Measurements from ENCODE around the gene MROH2A.

Gene MROH2A

DNA sequence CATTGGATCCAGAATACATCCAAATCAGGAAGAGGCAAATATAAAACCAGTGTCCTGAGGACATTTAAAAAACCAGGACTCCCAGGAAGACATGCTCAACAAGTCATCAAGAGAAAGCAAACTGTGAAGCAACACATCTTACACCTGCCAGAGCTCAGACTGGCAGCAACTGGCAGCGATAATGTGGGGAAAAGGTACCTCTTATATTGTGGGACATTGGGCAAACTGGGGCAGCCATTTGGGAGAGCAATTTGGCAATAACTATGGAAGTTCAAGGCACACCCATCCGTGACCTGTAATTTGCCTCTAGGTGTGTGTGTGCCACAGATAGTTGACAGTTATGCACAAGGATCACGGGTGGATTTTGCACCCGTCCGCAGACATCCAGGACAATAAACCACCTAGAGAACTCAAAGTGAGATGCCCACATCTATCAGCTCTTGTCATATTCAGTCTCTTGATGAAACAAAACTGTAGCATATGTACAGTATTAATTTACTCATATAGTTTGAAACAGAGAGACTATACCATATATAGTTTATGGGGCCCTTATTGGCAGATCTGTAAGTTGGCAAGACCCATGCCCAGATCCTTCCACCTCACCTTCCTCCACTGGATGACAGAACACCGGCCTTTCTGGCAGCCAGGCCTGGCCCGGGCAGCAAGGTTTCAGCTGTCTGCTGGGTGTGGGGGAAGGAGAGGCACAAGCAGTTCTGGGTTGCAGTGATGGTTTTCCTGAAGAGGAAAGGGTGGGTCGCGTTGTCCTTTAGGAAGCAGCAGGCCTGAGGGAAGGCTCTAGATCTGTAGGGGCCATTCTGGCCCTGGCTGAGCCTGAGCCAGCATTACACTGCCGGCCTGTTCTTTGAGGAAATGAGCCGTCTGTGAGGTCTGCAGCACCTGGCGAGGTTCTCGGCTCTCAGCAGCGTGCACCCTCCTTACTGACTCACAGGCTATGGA lies 57.4 kb downstream of the MROH2A start:
- no peak for DNase-seq (ENCODE audit: low read depth, low spot score)

DNA sequence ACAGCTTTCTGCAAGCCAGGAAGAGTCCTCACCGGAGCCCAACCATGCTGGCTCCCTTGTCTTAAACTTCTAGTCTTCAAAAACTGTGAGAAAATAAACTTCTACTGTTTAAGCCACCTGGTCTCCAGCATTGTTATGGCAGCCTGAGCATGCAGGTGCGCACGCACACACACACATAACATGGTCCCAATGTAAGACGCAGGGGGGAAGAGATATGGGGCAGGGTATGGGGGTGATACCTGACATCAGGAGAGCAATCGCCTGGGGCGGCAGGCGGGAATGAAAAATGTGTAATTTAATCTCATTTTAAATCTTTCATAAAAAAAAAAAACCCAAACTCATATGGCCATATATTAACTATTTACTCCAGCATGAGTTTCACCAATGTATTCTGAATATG lies 58.2 kb downstream of the MROH2A start:
- DNase-seq (ENCODE audit: low read depth, low spot score): no peak

DNA sequence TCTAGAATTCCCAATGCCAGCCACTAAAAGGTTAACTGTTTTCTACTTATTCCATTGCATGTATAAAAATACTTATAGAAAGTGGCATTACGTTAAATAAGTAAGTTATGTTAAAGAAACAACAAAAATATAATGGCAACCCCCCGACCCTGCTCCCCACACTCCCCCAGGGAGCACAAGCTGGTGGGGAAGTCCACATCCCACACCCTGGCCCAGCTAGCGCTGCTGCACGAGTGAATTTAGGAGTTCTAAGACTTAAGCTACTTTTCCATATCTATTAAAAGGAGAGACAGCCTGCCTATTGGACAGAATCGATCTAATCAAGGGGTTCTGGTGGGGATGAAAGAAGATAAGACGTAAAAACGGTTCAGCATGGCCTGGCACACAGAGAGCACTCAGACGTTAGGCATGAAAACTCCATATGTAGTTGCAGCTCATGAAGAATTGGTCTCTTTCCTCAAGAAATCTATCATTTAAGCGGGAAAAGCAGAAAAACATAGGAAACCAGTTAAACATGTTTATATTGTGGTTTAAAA lies 59.6 kb downstream of the MROH2A start:
- DNase-seq (ENCODE audit: low read depth, low spot score): no peak

DNA sequence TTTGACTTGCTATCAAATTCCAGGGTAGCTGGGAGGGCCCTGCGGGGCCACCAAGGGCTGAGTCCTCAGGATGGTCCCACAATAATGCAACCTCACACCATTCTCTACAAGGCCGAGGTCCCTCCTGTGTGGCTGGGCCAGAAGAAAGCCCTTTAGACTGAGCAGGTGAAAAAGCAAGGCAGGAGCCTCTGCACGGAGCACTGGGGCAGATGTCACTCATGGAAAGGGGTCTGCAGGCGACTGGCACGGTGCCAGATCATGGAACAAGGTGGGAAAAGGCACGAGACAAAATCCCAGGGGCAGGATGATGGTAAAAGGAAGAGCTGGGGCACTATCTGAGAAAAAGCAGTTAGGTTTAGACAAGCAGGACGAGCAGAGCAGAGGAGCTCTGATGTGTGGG lies 60.1 kb downstream of the MROH2A start:
- DNase-seq (ENCODE audit: low read depth, low spot score): no peak

DNA sequence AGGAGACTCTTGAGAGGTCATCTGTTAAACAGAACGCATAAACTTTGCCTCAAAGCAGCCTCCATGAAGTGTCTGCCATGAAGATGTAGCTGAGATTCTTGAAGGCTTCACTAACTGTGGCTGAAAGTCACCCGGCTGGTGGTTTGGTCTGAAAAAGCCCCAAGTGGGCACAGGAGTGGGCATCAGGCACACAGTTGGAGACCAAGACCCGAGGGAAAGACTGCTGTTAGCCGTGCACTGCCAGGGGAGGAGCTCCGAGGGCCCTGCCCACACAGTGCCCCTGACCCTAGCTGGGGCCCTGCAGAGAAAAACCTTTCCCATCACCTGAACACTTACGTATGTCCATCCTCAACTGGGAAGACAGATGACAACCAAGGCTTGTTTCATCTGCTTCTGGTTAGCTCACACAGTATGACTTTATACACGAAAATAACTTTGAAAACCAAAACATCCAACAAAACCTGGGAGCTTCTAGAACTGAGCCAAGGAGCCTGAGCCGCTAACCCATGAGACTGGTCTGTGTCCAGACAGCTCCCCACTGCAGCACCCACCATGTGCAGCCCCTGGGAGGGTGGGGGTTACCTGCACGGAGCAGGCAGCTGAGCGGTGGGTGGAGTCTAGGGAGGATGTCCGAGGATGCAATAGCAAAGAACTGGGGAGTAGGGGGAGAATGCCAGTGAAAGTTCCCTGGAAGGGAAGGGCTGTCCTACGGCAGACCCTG lies 60.8 kb downstream of the MROH2A start:
- DNase-seq (ENCODE audit: low read depth, low spot score): no peak

DNA sequence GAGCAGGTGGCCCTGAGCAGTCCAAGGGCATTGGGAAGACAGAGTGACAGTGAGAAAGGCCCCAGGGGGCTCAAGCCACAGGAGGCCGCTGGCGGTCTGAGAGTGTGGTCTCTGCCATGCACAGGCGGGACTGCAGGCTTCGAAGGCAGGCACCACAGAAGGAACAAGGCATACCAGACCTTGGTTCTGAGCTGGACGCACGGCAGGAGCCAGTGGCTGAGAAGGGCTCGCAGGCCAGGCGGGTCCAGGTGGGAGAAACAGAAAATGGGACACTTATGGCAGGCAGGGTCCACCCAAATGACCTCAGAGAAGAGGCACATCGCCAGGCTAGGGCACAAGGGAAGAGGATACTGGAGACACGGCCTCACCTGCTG lies 61.3 kb downstream of the MROH2A start:
- DNase-seq (ENCODE audit: low read depth, low spot score): no peak

DNA sequence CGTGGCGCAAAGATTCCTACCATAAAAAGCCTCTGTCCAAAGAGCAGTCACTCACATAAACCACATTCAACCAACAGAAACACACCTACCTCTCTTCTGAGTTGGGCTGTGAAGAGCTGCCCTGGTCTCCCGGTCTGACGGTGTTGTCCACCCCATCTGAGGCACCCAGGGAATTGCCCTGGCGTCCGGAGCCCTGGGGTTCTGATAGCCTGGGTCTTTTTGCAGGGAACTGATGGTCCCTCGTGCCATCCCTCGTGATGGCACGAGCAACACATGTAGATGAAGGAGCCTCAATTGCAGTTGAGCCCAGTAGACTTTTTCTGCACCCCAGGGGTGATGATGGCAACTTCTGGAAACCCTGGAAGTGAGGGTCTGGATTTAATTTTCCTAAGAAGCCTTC lies 62.4 kb downstream of the MROH2A start:
- DNase-seq (ENCODE audit: low read depth, low spot score): no peak

DNA sequence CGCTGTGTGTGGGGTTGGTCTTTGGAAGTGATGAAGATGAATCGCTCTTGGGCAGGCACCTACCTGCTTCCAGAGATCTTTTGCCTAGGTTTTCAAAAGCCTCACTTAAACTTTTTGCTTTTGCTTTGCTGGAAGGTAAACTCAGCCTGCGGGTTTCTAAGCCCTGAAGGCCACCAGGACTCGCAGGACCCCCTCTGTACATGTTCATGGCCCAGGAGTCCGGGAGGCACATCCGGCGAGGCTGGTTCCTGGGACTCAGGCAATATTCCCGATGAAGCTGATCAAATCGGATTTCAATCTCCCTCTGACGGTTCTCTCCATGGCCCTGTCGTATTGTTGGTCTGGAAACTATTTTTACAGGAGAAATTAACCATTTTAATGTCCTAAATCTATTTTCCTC lies 63.1 kb downstream of the MROH2A start:
- no peak for DNase-seq (ENCODE audit: low read depth, low spot score)

DNA sequence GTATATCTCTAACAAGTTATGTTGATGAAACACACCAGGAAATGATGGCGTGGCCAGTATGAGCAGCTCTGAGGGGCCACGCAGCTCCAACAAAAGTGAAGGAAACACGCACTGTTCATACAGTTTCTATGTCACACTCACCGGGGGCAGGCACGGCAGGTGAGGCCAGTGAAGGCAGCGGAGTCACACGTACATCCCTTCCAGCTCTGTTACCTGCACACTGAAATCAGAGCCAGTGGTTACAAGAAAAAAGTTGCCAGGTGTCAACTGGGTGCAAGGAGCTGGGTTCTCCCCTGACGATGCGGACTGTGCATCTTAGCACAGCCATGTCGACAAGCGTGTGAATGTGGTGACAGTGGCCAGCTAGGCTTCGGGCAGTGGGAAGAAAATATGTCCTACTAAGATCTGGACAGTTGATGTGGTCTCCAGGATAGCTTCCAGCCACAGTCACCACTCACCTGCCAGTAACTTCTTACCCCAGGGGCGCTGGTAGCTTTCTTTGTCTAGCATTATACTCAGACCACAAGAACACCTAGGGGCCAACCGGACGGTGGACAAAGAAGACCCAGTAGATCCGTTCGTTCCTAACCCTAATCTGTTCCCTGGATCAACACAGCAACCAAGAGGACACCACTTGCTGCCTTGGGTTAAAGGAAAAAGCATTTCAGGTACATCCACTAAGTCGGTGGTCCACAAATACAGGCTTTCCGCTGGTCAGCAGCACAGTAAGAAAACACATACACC lies 66.1 kb downstream of the MROH2A start:
- no peak for DNase-seq (ENCODE audit: low read depth, low spot score)

DNA sequence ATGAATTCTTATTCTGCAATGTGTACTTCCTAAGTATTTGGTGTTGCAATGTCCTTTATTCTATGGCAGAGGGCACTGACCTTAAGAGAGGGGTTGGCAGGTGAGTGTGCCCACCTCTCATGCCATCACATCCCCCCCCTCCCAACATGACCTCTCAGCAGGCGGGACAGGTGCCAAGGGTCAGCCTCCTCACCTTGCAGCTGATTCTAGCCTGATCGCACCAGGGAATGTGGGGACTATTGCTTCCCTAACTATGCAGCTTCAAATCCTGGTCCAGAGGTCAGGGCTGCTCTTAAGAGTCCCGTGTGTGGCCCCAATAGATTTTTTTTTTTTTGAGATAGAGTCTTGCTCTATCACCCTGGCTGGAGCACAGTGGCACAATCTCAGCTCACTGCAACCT lies 66.7 kb downstream of the MROH2A start:
- no peak for DNase-seq (ENCODE audit: low read depth, low spot score)

DNA sequence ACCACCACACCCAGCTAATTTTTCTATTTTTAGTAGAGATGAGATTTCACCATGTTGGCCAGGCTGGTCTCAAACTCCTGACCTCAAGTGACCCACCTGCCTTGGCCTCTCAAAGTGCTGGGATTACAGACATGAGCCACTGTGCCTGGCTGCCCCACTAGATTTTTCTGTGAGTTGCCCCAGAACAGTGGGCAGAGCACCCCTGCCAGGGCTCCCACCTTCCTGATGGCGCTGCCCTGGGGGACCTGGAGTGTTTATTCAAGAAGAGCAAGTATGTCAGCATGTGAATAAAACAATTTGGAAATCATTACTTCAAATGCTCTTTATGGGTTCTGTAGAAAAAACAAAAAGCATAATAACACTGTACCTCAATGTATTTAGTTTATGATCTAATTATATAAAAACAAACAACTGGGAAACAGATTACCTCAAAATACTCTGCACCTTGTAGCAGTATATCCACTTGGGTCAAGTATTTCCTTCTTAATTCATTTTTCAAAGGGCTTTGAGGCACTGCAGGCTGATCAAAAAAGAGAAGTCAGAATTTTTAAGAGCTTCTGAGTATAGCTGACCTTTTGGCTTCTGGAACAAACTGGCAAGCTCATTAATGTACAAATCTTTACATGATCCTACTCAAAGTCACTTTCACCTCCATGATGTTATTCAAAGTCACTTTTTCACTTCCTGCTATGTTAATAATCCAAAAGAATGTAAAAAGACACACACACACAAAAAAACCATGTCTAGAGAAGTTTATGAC lies 67.4 kb downstream of the MROH2A start:
- DNase-seq (ENCODE audit: low read depth, low spot score): no peak

DNA sequence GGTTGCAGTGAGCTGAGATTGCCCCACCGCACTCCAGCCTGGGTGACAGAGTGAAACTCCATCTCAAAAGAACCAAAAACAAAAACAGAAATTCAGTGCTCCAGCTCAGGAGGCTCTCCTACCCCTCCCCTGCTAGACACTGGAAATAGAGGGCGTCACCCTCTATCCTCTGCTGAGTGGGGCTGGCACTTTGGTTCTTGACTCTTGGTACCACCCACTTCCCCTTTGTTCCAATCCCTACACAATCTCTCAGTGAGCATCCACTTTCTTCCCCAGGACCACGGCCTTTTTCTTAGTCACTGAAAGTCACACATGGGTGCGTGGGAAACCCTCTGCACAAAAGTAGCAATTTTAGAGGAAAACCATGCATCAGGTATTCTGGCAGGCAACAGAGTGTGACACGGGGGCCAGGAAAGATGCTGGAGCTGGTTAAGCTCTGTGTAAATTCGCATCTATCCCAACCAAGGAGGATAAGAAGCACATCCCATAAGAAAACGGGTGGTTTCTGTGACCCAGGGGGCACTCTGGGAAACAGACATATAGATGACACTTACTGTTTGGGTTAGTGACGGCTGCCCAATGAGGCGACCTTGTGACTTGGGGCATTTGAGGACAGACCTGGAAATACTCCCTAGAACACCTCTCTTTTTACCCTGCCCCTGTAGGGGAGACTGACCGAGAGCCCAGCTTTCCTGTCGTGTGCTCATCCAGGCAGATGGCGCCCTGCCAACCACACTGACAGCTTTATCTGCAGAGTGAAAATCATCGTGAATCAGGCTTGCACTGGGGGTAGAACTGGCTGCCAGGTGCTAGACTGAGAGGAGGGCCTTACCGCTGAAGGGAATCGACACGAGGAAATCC lies 68.5 kb downstream of the MROH2A start:
- DNase-seq (ENCODE audit: low read depth, low spot score): no peak

DNA sequence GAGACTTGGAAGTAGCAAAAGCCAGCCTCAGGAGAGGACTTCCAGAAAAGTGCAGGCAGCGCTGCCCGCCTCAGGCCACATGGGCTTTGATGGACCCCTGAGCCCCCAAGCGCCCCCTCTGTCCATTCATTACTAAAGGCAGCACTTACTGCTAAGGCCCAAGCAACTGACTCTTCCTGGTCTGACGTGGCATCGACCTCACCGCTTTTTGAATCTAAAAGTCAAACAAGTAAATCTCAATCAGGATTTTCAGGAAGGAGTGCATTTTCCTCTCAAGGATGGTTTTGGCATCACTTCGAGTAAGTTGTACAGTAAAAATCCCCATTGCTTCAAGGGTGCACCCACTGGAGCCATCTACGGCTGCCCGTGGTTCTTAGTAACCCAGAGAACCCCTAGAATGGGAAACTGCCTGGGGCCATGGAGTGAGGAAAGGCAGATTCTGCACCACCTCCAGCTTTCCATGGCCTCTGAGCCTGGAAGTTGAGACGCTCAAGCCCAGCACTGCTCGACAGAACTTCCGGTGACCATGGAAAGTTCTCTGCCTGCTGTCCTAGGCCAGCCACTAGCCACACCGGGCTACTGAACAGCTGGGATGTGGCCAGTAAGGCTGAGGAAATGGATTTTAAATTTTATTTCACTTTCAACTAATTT lies 69.2 kb downstream of the MROH2A start:
- no peak for DNase-seq (ENCODE audit: low read depth, low spot score)

DNA sequence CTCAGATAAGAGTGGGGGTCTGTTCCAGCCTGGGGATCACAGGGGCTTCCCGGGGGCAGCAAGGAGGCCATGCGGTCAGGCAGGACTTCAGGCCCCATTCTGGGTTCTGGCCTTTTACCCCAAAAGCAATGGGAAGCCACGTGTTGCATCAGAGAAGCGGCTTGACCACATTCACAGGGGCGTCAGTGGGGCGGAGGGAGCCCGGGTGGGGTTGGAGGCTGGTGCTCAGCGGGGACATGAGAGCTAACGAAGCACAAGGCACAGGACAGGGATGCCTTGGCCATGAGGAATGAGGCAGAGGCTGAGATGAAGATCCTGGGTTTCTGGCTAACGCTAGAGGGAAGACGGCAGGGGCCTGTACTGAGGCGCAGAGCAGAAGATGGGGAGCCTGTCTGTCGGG lies 70.1 kb downstream of the MROH2A start:
- DNase-seq (ENCODE audit: low read depth, low spot score): no peak

DNA sequence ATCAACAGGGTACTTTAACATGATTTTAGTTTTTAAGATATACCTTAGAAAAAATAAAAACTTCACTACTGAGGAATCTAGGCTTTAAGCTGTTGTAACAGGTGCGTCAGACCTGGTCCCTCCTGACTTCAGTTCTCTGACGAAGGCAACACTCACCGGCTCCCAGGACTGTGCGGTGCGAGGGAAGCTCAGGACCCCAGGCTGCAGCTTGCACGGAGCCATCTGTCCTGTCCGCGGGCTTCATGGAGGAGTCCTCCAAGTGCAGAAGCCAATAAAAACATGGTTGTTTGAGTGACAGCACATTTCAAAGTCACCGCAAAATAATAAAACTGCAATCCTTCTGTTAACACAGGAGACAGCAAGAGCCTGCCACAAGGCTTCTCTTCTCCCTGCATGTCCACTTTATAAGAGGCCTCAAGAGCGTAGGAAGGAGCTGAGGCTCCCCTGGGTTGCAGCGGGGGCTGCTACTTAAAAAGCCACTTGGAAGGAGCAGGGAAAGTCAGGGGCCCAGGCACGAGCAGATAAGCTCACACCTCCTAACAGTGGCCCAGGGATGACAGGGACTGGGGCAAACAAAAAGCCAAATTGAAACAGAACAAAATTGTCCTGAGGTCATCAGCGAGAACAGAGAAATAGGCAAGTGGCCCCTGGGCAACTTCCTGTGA lies 71.6 kb downstream of the MROH2A start:
- no peak for DNase-seq (ENCODE audit: low read depth, low spot score)

DNA sequence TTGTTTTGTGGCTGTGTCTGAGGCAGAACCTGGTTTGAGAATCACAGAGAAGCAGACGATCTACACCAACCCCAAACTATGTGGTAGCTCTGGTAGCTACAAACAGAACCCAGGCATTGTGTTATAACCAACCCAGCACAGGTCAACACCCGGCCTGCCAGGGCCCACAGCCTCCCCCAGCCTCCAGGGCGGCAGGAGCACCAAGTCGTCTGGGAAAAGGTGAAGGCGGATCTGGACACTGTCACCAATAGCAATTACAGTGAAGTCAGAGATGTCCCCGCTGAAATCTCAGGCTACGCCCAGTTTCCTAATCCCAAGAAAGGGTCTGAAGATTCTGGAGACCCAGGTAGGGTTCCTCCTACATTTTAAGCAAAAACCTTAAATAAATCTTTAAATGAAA lies 72.6 kb downstream of the MROH2A start:
- no peak for DNase-seq (ENCODE audit: low read depth, low spot score)

DNA sequence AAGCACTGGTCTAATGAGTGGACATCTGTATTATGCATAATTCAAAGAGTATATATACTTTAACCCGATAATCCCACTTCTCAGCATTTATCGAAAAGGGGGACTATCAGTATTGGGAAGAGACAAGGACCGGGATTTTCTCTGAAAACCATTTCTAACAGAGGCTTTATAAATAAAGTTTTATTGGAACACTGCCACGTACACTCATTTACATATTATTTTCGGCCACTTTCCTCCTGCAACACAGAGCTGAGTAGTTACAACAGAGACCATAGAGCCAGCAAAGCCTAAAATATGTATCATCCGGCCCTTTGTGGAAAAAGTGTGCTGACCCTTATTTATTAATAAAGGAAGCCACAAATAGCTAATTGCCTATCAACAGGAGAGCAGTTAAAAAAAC lies 73.0 kb downstream of the MROH2A start:
- DNase-seq (ENCODE audit: low read depth, low spot score): no peak

DNA sequence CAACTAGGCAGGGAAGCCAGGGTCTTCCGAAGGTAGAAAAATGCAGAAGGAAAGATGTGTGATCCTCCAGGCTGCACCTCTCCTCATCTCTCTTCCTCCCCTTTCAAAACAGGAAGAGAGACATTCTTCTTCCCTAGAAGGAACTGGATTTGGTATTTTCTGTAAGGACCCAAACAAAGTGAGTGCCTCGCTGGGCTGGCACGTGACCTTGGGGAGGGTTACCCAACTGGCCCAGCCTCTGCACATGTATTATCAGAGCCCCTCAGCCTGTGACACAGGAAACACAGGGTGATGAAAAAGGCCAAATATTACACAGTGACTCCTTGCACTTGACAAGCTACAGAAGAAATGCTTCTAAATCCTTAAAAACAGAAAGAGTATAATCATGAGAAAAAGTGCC lies 73.9 kb downstream of the MROH2A start:
- no peak for DNase-seq (ENCODE audit: low read depth, low spot score)

DNA sequence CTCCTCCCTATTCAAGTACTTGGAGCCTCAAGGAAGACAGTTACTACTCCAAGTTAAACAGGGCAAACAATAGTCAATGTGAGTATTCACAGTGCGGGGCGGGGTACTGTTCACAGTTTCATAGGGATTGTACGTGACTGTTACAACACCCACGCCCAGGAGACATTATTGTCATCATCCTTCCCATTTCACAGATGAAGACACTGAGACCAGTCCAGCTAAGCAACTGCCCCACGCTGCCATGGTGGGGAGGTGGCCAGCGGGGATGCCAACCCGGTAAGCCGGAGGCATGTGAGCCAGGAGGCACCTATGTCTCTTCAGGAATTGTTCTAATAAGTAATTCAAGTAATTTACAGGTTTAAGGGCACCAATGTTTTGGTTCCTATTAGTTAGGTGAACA lies 75.2 kb downstream of the MROH2A start:
- DNase-seq (ENCODE audit: low read depth, low spot score): no peak
